HEK293T (cell line): ENCODE measurements around the gene KIAA1217.

ENCODE experiments used
- ARNT ChIP-seq: fragments of 450-650 bp; IDR thresholded peaks from 2 replicates; pipeline ENCODE4 v1.6.1; 2017; ENCODE audit warnings: mild to moderate bottlenecking
- BHLHE40 ChIP-seq: fragments of 450-650 bp; IDR thresholded peaks from 2 replicates; pipeline ENCODE4 v1.6.1; 2016; ENCODE audit warnings: mild to moderate bottlenecking, moderate library complexity, borderline replicate concordance
- FOXM1 ChIP-seq: fragments of 450-650 bp; IDR thresholded peaks from 2 replicates; pipeline ENCODE4 v1.6.1; 2017; ENCODE audit warnings: mild to moderate bottlenecking, borderline replicate concordance
- ZNF384 ChIP-seq: fragments of 450-650 bp; IDR thresholded peaks from 2 replicates; pipeline ENCODE4 v1.6.1; 2016

GRCh38 chr10:24449769-24450310 is 240.9 kb downstream of the KIAA1217 start:
- TF ChIP-seq FOXM1 (no peak), BHLHE40 (no peak), ARNT (no peak), ZNF384 (no peak)
